ENCODE measurements around the gene ADAMTS19. TPM values are rescaled to one million over a fixed set of nuclear protein-coding genes. Genes with fewer than 3 reads are reported as not detected.

Gene ADAMTS19
- total and polyA plus RNA-seq, 7 experiments from 2014 or later = not detected

- intact Hi-C loops (cut with micrococcal nuclease) = no loop called here
- Histone ChIP-seq H3K27ac (ENCODE audit: low read depth, low read length) (no peak overlapping the region), H3K4me1 (ENCODE audit: control insufficient read depth in 2 of 2, insufficient read depth in 2 of 2, low read length in 2 of 2) (no peaks in the 10 kb centered on the region), H3K9me3 (ENCODE audit: control insufficient read depth in 2 of 3, low read length in 3 of 3) (no peaks in the 10 kb centered on the region), H3K4me3 (ENCODE audit: low read length) (no peak overlapping the region), H3K36me3 (ENCODE audit: control insufficient read depth in 2 of 3, insufficient read depth in 3 of 3, low read length in 3 of 3) (no peaks in the 10 kb centered on the region), H3K27me3 (ENCODE audit: control insufficient read depth in 2 of 2, insufficient read depth in 2 of 2, low read length in 2 of 2) (no peaks in the 10 kb centered on the region)
- DNase-seq (no peak), ATAC-seq (no peak)
- H3K9me3 Mint-ChIP-seq = peaks cover 0 to 9% (median 0%) of the 10 kb centered on the region in 11 donors
- H3K36me3 Mint-ChIP-seq = no peaks in the 10 kb centered on the region
- no peaks in the 10 kb centered on the region for H3K4me1 Mint-ChIP-seq
- ChIA-PET POLR2A (no interaction called here), CTCF (no interaction called here)
- no peak overlapping the region for H3K27ac Mint-ChIP-seq
- no peaks in the 10 kb centered on the region for H3K27me3 Mint-ChIP-seq
- H3K4me3 Mint-ChIP-seq = no peak overlapping the region
Measured at GRCh38 chr5:129499208-129499852, 39.2 kb downstream of the ADAMTS19 start.

- Histone ChIP-seq H3K4me3 (ENCODE audit: low read length) (no peak overlapping the region), H3K4me1 (ENCODE audit: control insufficient read depth in 2 of 2, insufficient read depth in 2 of 2, low read length in 2 of 2) (no peaks in the 10 kb centered on the region), H3K36me3 (ENCODE audit: control insufficient read depth in 2 of 3, insufficient read depth in 3 of 3, low read length in 3 of 3) (no peaks in the 10 kb centered on the region), H3K27ac (ENCODE audit: low read depth, low read length) (no peak overlapping the region), H3K9me3 (ENCODE audit: control insufficient read depth in 2 of 3, low read length in 3 of 3) (no peaks in the 10 kb centered on the region), H3K27me3 (ENCODE audit: control insufficient read depth in 2 of 2, insufficient read depth in 2 of 2, low read length in 2 of 2) (no peaks in the 10 kb centered on the region)
- intact Hi-C loops (cut with micrococcal nuclease) = no loop called here
- ChIA-PET POLR2A (no interaction called here), CTCF (no interaction called here)
- Mint-ChIP-seq H3K4me1 (no peaks in the 10 kb centered on the region), H3K27ac (no peak overlapping the region), H3K36me3 (no peaks in the 10 kb centered on the region), H3K27me3 (no peaks in the 10 kb centered on the region), H3K9me3 (peaks cover 0 to 9% (median 0%) of the 10 kb centered on the region in 11 donors), H3K4me3 (no peak overlapping the region)
- ATAC-seq (no peak), DNase-seq (no peak)
Measured at GRCh38 chr5:129500101-129500500, 40.0 kb downstream of the ADAMTS19 start.

GRCh38 chr5:129506086-129506485 lies 46.0 kb downstream of the ADAMTS19 start:
- no peak overlapping the region for H3K4me3 Mint-ChIP-seq
- peaks cover 0 to 4% of the 10 kb centered on the region in 2 donors for H3K27me3 ChIP-seq (ENCODE audit: control insufficient read depth in 2 of 2, insufficient read depth in 2 of 2, low read length in 2 of 2)
- no peaks in the 10 kb centered on the region for H3K9me3 ChIP-seq (ENCODE audit: control insufficient read depth in 2 of 3, low read length in 3 of 3)
- intact Hi-C loops (cut with micrococcal nuclease) = no loop called here
- ChIA-PET CTCF (no interaction called here), POLR2A (no interaction called here)
- ATAC-seq (no peak), DNase-seq (no peak)
- H3K4me1 ChIP-seq (ENCODE audit: control insufficient read depth in 2 of 2, insufficient read depth in 2 of 2, low read length in 2 of 2) = no peaks in the 10 kb centered on the region
- H3K36me3 ChIP-seq (ENCODE audit: control insufficient read depth in 2 of 3, insufficient read depth in 3 of 3, low read length in 3 of 3) = no peaks in the 10 kb centered on the region
- peaks cover 0 to 2% (median 0%) of the 10 kb centered on the region in 11 donors for H3K9me3 Mint-ChIP-seq
- H3K27ac Mint-ChIP-seq = no peak overlapping the region
- no peaks in the 10 kb centered on the region for H3K4me1 Mint-ChIP-seq
- no peak overlapping the region for H3K27ac ChIP-seq (ENCODE audit: low read depth, low read length)
- no peaks in the 10 kb centered on the region for H3K36me3 Mint-ChIP-seq
- peaks cover 0 to 3% (median 0%) of the 10 kb centered on the region in 5 donors for H3K27me3 Mint-ChIP-seq
- H3K4me3 ChIP-seq (ENCODE audit: low read length) = no peak overlapping the region

- no peak for DNase-seq
- H3K27ac Mint-ChIP-seq = no peak overlapping the region
- H3K4me1 Mint-ChIP-seq = no peaks in the 10 kb centered on the region
- no peaks in the 10 kb centered on the region for H3K9me3 ChIP-seq (ENCODE audit: control insufficient read depth in 2 of 3, low read length in 3 of 3)
- CTCF ChIA-PET = no interaction called here
- H3K4me3 ChIP-seq (ENCODE audit: low read length) = no peak overlapping the region
- intact Hi-C loops (cut with micrococcal nuclease) = no loop called here
- peaks cover 0 to 3% (median 0%) of the 10 kb centered on the region in 5 donors for H3K27me3 Mint-ChIP-seq
- H3K36me3 Mint-ChIP-seq = no peaks in the 10 kb centered on the region
- peaks cover 0 to 4% of the 10 kb centered on the region in 2 donors for H3K27me3 ChIP-seq (ENCODE audit: control insufficient read depth in 2 of 2, insufficient read depth in 2 of 2, low read length in 2 of 2)
- peaks cover 0 to 1% (median 0%) of the 10 kb centered on the region in 11 donors for H3K9me3 Mint-ChIP-seq
- H3K4me1 ChIP-seq (ENCODE audit: control insufficient read depth in 2 of 2, insufficient read depth in 2 of 2, low read length in 2 of 2) = no peaks in the 10 kb centered on the region
- POLR2A ChIA-PET = no interaction called here
- ATAC-seq = no peak
- H3K4me3 Mint-ChIP-seq = no peak overlapping the region
- no peaks in the 10 kb centered on the region for H3K36me3 ChIP-seq (ENCODE audit: control insufficient read depth in 2 of 3, insufficient read depth in 3 of 3, low read length in 3 of 3)
- no peak overlapping the region for H3K27ac ChIP-seq (ENCODE audit: low read depth, low read length)
Measured at GRCh38 chr5:129506950-129507349, 46.9 kb downstream of the ADAMTS19 start.

- Histone ChIP-seq H3K9me3 (ENCODE audit: control insufficient read depth in 2 of 3, low read length in 3 of 3) (no peaks in the 10 kb centered on the region), H3K4me1 (ENCODE audit: control insufficient read depth in 2 of 2, insufficient read depth in 2 of 2, low read length in 2 of 2) (no peaks in the 10 kb centered on the region), H3K27me3 (ENCODE audit: control insufficient read depth in 2 of 2, insufficient read depth in 2 of 2, low read length in 2 of 2) (peaks cover 0 to 4% of the 10 kb centered on the region in 2 donors), H3K27ac (ENCODE audit: low read depth, low read length) (no peak overlapping the region), H3K4me3 (ENCODE audit: low read length) (no peak overlapping the region), H3K36me3 (ENCODE audit: control insufficient read depth in 2 of 3, insufficient read depth in 3 of 3, low read length in 3 of 3) (no peaks in the 10 kb centered on the region)
- Mint-ChIP-seq H3K27me3 (peaks cover 0 to 3% (median 0%) of the 10 kb centered on the region in 5 donors), H3K36me3 (no peaks in the 10 kb centered on the region), H3K9me3 (peaks cover 0 to 4% (median 0%) of the 10 kb centered on the region in 11 donors), H3K4me1 (no peaks in the 10 kb centered on the region), H3K4me3 (no peak overlapping the region), H3K27ac (no peak overlapping the region)
- intact Hi-C loops (cut with micrococcal nuclease) = no loop called here
- DNase-seq = no peak
- ATAC-seq = no peak
- CTCF ChIA-PET = no interaction called here
- POLR2A ChIA-PET = no interaction called here
Measured at GRCh38 chr5:129507527-129507926, 47.4 kb downstream of the ADAMTS19 start.

DNA sequence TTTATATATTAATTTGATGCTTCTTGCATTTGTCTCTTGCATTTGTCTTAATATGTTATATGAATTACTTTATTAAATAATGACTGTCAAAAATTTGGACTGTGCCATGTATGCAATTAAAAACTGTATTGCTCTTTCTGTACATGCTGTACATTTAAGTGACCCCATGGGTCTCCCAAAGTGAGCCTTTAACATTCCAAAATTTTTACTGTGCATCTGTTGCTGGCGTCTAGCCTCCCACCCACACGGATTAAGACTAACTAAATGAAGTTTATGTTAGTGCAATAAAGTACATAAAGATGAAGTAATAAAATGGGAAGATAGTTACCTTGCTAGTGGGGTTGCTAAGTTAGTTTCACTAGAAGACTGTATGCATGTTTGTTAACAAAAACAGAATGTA lies 48.5 kb downstream of the ADAMTS19 start:
- H3K4me1 Mint-ChIP-seq = peaks cover 0 to 1% (median 0%) of the 10 kb centered on the region in 7 donors
- H3K4me3 Mint-ChIP-seq = no peak overlapping the region
- Histone ChIP-seq H3K4me1 (ENCODE audit: control insufficient read depth in 2 of 2, insufficient read depth in 2 of 2, low read length in 2 of 2) (no peaks in the 10 kb centered on the region), H3K36me3 (ENCODE audit: control insufficient read depth in 2 of 3, insufficient read depth in 3 of 3, low read length in 3 of 3) (no peaks in the 10 kb centered on the region), H3K27ac (ENCODE audit: low read depth, low read length) (no peak overlapping the region), H3K9me3 (ENCODE audit: control insufficient read depth in 2 of 3, low read length in 3 of 3) (no peaks in the 10 kb centered on the region), H3K27me3 (ENCODE audit: control insufficient read depth in 2 of 2, insufficient read depth in 2 of 2, low read length in 2 of 2) (peaks cover 0 to 4% of the 10 kb centered on the region in 2 donors), H3K4me3 (ENCODE audit: low read length) (no peak overlapping the region)
- H3K27me3 Mint-ChIP-seq = peaks cover 0 to 3% (median 0%) of the 10 kb centered on the region in 5 donors
- H3K27ac Mint-ChIP-seq = no peak overlapping the region
- ChIA-PET POLR2A (no interaction called here), CTCF (no interaction called here)
- intact Hi-C loops (cut with micrococcal nuclease) = no loop called here
- H3K9me3 Mint-ChIP-seq = peaks cover 0 to 4% (median 0%) of the 10 kb centered on the region in 11 donors
- no peak for ATAC-seq
- no peak for DNase-seq
- H3K36me3 Mint-ChIP-seq = no peaks in the 10 kb centered on the region

GRCh38 chr5:129509363-129509975 lies 49.4 kb downstream of the ADAMTS19 start:
- ATAC-seq = no peak
- H3K36me3 Mint-ChIP-seq = no peaks in the 10 kb centered on the region
- intact Hi-C loops (cut with micrococcal nuclease) = no loop called here
- Histone ChIP-seq H3K9me3 (ENCODE audit: control insufficient read depth in 2 of 3, low read length in 3 of 3) (no peaks in the 10 kb centered on the region), H3K4me3 (ENCODE audit: low read length) (no peak overlapping the region), H3K27me3 (ENCODE audit: control insufficient read depth in 2 of 2, insufficient read depth in 2 of 2, low read length in 2 of 2) (peaks cover 0 to 4% of the 10 kb centered on the region in 2 donors), H3K27ac (ENCODE audit: low read depth, low read length) (no peak overlapping the region), H3K36me3 (ENCODE audit: control insufficient read depth in 2 of 3, insufficient read depth in 3 of 3, low read length in 3 of 3) (no peaks in the 10 kb centered on the region), H3K4me1 (ENCODE audit: control insufficient read depth in 2 of 2, insufficient read depth in 2 of 2, low read length in 2 of 2) (no peaks in the 10 kb centered on the region)
- ChIA-PET POLR2A (no interaction called here), CTCF (no interaction called here)
- H3K9me3 Mint-ChIP-seq = peaks cover 0 to 8% (median 0%) of the 10 kb centered on the region in 11 donors
- H3K4me1 Mint-ChIP-seq = peaks cover 0 to 1% (median 0%) of the 10 kb centered on the region in 7 donors
- peaks cover 0 to 3% (median 0%) of the 10 kb centered on the region in 5 donors for H3K27me3 Mint-ChIP-seq
- DNase-seq = no peak
- H3K27ac Mint-ChIP-seq = no peak overlapping the region
- no peak overlapping the region for H3K4me3 Mint-ChIP-seq

Measured in naive thymus-derived CD4-positive, alpha-beta T cell (primary cell).